K562 (cell line): ENCODE measurements around the gene SURF4. TPM values are rescaled to one million over a fixed set of nuclear protein-coding genes. Genes with fewer than 3 reads are reported as not detected.

ENCODE experiments used
- ASH1L ChIP-seq: fragments of 450-650 bp; IDR thresholded peaks from 2 replicates; pipeline ENCODE4 v1.6.1; 2018; ENCODE audit warnings: borderline replicate concordance, mild to moderate bottlenecking, low read depth; ENCODE audit not compliant: partially characterized antibody
- FOXJ2 ChIP-seq: fragments of 200-800 bp; sonication (Bioruptor generic); IDR thresholded peaks from 2 replicates; pipeline ENCODE4 v1.6.1; 2016; ENCODE audit warnings: missing genetic modification characterization, missing compliant biosample characterization
- NEUROD1 ChIP-seq: fragments of 150-350 bp; IDR thresholded peaks from 2 replicates; pipeline ENCODE4 v1.6.1; 2014; ENCODE audit warnings: borderline replicate concordance, low read length, low read depth; ENCODE audit not compliant: partially characterized antibody
- PTRF ChIP-seq: fragments of 450-650 bp; IDR thresholded peaks from 2 replicates; pipeline ENCODE4 v1.6.1; 2016; ENCODE audit warnings: mild to moderate bottlenecking, missing genetic modification characterization, missing compliant biosample characterization
- RB1 ChIP-seq: fragments of 450-650 bp; IDR thresholded peaks from 2 replicates; pipeline ENCODE4 v1.6.1; 2017; ENCODE audit warnings: low read depth, mild to moderate bottlenecking
- RFX7 ChIP-seq: fragments of 250-450 bp; sonication (Bioruptor Pico); IDR thresholded peaks from 2 replicates; pipeline ENCODE4 v1.5.1; 2021; ENCODE audit warnings: mild to moderate bottlenecking
- SMARCA4 ChIP-seq: fragments of 450-650 bp; IDR thresholded peaks from 2 replicates; pipeline ENCODE4 v1.6.1; 2016
- SMC3 ChIP-seq: conservative IDR thresholded peaks from 2 replicates; pipeline ENCODE4 v1.6.1; 2011; ENCODE audit warnings: low read depth, low read length, improper control_type of control experiment; ENCODE audit not compliant: insufficient read depth
- TCF7L2 ChIP-seq: fragments of 150-350 bp; IDR thresholded peaks from 2 replicates; pipeline ENCODE4 v1.6.1; 2016; ENCODE audit warnings: low read depth, mild to moderate bottlenecking, low read length, moderate library complexity
- ZNF551 ChIP-seq: fragments of 250-450 bp; sonication (Bioruptor Pico); IDR thresholded peaks from 2 replicates; pipeline ENCODE4 v1.5.0; 2021; ENCODE audit warnings: mild to moderate bottlenecking, moderate library complexity
- polyA plus RNA-seq, 8 experiments: library from polyadenylated mRNA; depleted of rRNA in 4 of 8; stranded (reverse) in 5 of 8; unstranded in 3 of 8; fragments of >200 nt; fragmentation: Nextera tagmentation in 2 of 8; fragmentation: Illumina TruSeq in 1 of 8; extraction: Ambion mirVana in 2 of 8; extraction: Trizol in 1 of 8; gene quantifications; 2 replicates each; pipeline versions ENCODE4 v1.2.1 to v1.2.3, GENCODE V29; 2011 to 2014; ENCODE audit warnings: inconsistent platforms in 1 of 8, missing spikeins in 1 of 8
- total RNA-seq, 7 experiments: library from RNA; depleted of rRNA in 6 of 7; stranded (reverse); fragments of >200 nt in 6 of 7; fragmentation: Illumina TruSeq in 2 of 7; extraction: Trizol in 2 of 7; gene quantifications; 2 replicates each; pipeline versions ENCODE4 v1.2.1 to v1.2.3, GENCODE V29; 2011 to 2021; ENCODE audit warnings: low replicate concordance in 1 of 7
- TF ChIP-seq, protein P1 (sequence below): fragments of 450-650 bp; IDR thresholded peaks from 2 replicates; pipeline ENCODE4 v1.6.1; 2014; ENCODE audit warnings: low read depth, mild to moderate bottlenecking, moderate library complexity, borderline replicate concordance
- TF ChIP-seq, protein P2 (sequence below), 3 experiments: fragments of 200-800 bp in 1 of 3; fragments of 250-450 bp in 1 of 3; fragments of 450-650 bp in 1 of 3; sonication (Bioruptor Pico) in 1 of 3; sonication (Bioruptor generic) in 1 of 3; formaldehyde crosslinking in 1 of 3; IDR thresholded peaks; 2 replicates each; pipeline versions ENCODE4 v1.6.1 to v1.8.0; 2016 to 2022; ENCODE audit warnings: mild to moderate bottlenecking in 2 of 3, missing genetic modification characterization in 2 of 3, missing compliant biosample characterization in 1 of 3, moderate library complexity in 1 of 3
- TF ChIP-seq, protein P3 (sequence below): fragments of 450-650 bp; formaldehyde crosslinking; IDR thresholded peaks from 2 replicates; pipeline ENCODE4 v1.4.0; 2022; ENCODE audit warnings: mild to moderate bottlenecking, moderate library complexity
- TF ChIP-seq, protein P4 (sequence below): sonication (generic); formaldehyde crosslinking; IDR thresholded peaks from 2 replicates; pipeline ENCODE4 v1.8.1; 2023; ENCODE audit warnings: mild to moderate bottlenecking, missing genetic modification reagents
- TF ChIP-seq, protein P5 (sequence below): fragments of 450-650 bp; formaldehyde crosslinking; IDR thresholded peaks from 2 replicates; pipeline ENCODE4 v1.4.0; 2020; ENCODE audit warnings: mild to moderate bottlenecking, moderate library complexity

The SURF4 gene
- total and polyA plus RNA-seq, 9 of the 15 experiments (the other 6 are each of a cell fraction or from before 2014, with no cell fraction given) = 8.4 to 176 (median 130) TPM

DNA sequence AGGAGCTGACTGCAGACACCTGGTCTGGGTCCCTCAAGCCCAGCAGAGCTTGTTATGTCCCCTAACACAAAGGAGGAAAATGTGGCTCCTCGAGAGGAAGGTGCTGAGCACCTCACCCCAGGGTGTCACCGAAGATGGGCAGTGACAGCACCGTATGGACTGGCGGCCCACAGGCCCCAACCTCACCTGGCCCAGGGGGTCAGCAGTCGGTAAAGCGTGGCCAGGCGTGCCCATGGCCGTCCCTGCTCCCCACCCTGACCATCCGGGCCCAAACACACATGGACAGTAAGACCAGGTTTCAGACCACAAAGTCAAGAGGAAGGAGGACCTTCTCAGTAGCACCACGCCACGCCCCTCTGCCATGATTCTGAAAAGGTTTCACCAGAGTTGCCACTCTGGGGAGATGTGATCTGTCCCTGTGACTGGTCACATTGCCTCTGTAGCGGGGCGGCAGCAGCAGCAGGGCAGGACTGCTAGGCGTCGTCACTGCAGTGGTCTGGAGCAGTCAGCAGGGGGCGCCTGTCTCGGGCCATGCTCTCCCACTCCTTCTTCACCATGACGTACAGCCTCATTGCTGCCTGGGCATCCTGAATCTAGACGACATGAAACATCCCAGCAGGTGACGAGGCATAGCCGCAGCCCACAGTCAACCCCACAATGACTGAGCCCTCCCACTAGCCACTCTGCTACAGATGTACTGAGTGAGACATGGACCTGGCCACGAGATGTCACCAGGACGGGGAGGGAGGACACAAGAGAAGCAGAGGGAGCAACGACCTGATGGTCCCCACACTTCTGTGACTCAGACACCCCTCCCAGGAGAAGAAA lies 30.8 kb upstream of the SURF4 start (continued):
- TF ChIP-seq, protein P1, sequence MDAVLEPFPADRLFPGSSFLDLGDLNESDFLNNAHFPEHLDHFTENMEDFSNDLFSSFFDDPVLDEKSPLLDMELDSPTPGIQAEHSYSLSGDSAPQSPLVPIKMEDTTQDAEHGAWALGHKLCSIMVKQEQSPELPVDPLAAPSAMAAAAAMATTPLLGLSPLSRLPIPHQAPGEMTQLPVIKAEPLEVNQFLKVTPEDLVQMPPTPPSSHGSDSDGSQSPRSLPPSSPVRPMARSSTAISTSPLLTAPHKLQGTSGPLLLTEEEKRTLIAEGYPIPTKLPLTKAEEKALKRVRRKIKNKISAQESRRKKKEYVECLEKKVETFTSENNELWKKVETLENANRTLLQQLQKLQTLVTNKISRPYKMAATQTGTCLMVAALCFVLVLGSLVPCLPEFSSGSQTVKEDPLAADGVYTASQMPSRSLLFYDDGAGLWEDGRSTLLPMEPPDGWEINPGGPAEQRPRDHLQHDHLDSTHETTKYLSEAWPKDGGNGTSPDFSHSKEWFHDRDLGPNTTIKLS = no peak
- no peak for TF ChIP-seq FOXJ2 (tag)
- TF ChIP-seq, protein P2, sequence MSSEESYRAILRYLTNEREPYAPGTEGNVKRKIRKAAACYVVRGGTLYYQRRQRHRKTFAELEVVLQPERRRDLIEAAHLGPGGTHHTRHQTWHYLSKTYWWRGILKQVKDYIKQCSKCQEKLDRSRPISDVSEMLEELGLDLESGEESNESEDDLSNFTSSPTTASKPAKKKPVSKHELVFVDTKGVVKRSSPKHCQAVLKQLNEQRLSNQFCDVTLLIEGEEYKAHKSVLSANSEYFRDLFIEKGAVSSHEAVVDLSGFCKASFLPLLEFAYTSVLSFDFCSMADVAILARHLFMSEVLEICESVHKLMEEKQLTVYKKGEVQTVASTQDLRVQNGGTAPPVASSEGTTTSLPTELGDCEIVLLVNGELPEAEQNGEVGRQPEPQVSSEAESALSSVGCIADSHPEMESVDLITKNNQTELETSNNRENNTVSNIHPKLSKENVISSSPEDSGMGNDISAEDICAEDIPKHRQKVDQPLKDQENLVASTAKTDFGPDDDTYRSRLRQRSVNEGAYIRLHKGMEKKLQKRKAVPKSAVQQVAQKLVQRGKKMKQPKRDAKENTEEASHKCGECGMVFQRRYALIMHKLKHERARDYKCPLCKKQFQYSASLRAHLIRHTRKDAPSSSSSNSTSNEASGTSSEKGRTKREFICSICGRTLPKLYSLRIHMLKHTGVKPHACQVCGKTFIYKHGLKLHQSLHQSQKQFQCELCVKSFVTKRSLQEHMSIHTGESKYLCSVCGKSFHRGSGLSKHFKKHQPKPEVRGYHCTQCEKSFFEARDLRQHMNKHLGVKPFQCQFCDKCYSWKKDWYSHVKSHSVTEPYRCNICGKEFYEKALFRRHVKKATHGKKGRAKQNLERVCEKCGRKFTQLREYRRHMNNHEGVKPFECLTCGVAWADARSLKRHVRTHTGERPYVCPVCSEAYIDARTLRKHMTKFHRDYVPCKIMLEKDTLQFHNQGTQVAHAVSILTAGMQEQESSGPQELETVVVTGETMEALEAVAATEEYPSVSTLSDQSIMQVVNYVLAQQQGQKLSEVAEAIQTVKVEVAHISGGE (CRISPR knock-in tag; IDR thresholded peaks at IDR 0.05) = no peak
- TF ChIP-seq, protein P3, sequence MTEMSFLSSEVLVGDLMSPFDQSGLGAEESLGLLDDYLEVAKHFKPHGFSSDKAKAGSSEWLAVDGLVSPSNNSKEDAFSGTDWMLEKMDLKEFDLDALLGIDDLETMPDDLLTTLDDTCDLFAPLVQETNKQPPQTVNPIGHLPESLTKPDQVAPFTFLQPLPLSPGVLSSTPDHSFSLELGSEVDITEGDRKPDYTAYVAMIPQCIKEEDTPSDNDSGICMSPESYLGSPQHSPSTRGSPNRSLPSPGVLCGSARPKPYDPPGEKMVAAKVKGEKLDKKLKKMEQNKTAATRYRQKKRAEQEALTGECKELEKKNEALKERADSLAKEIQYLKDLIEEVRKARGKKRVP = no peak
- no peak for TF ChIP-seq RFX7 (CRISPR knock-in tag)
- TF ChIP-seq PTRF (tag) = no peak
- no peak for TF ChIP-seq SMARCA4
- peak; percentile 56; the same call in 1 of the 2 replicates for TF ChIP-seq RB1
- no peak for TF ChIP-seq TCF7L2
- no peak for TF ChIP-seq NEUROD1
- peak; percentile 80 for TF ChIP-seq SMC3
- no peak for TF ChIP-seq ASH1L
- TF ChIP-seq, protein P4, sequence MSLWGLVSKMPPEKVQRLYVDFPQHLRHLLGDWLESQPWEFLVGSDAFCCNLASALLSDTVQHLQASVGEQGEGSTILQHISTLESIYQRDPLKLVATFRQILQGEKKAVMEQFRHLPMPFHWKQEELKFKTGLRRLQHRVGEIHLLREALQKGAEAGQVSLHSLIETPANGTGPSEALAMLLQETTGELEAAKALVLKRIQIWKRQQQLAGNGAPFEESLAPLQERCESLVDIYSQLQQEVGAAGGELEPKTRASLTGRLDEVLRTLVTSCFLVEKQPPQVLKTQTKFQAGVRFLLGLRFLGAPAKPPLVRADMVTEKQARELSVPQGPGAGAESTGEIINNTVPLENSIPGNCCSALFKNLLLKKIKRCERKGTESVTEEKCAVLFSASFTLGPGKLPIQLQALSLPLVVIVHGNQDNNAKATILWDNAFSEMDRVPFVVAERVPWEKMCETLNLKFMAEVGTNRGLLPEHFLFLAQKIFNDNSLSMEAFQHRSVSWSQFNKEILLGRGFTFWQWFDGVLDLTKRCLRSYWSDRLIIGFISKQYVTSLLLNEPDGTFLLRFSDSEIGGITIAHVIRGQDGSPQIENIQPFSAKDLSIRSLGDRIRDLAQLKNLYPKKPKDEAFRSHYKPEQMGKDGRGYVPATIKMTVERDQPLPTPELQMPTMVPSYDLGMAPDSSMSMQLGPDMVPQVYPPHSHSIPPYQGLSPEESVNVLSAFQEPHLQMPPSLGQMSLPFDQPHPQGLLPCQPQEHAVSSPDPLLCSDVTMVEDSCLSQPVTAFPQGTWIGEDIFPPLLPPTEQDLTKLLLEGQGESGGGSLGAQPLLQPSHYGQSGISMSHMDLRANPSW (CRISPR knock-in tag) = no peak
- TF ChIP-seq, protein P5, sequence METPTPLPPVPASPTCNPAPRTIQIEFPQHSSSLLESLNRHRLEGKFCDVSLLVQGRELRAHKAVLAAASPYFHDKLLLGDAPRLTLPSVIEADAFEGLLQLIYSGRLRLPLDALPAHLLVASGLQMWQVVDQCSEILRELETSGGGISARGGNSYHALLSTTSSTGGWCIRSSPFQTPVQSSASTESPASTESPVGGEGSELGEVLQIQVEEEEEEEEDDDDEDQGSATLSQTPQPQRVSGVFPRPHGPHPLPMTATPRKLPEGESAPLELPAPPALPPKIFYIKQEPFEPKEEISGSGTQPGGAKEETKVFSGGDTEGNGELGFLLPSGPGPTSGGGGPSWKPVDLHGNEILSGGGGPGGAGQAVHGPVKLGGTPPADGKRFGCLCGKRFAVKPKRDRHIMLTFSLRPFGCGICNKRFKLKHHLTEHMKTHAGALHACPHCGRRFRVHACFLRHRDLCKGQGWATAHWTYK (CRISPR knock-in tag) = no peak
- TF ChIP-seq ZNF551 (CRISPR knock-in tag) = no peak
